SU-DHL-6 (cell line): ENCODE measurements around the gene TBL1X.

Experiments used
- EZH2phosphoT487 ChIP-seq: fragments of 200-600 bp; sonication (generic), shearing (Covaris generic); conservative IDR thresholded peaks from 2 replicates; pipeline ENCODE4 v1.6.1; 2018; ENCODE audit warnings: mild to moderate bottlenecking, antibody characterized with exemption, low read length, moderate library complexity, mixed read lengths
- TF ChIP-seq, protein P1 (sequence below): fragments of 200-600 bp; sonication (generic); IDR thresholded peaks from one replicate; pipeline ENCODE4 v1.5.1; 2017; ENCODE audit warnings: antibody characterized with exemption, mild to moderate bottlenecking, low read length, moderate library complexity; ENCODE audit not compliant: insufficient read depth, poor library complexity, severe bottlenecking

DNA sequence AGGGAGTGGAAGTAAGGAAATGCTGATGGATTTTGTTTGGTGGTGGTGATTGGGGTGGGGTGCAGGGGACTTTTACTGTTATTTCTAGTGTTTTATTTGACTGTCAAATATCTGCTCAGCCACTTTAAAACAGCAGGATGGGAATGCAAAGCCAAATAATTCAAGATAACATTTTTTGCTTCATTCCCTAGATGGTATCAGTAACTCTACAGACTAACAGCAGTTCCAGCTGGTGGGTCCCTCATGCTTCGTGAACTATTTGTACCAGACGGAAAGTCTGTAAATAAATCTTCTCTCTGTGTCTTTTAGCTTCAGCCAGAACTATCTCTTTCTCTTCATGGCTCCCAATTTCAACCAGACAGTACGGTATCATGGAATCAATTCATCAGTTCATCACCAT is 273.3 kb downstream of the TBL1X start:
- TF ChIP-seq, protein P1, sequence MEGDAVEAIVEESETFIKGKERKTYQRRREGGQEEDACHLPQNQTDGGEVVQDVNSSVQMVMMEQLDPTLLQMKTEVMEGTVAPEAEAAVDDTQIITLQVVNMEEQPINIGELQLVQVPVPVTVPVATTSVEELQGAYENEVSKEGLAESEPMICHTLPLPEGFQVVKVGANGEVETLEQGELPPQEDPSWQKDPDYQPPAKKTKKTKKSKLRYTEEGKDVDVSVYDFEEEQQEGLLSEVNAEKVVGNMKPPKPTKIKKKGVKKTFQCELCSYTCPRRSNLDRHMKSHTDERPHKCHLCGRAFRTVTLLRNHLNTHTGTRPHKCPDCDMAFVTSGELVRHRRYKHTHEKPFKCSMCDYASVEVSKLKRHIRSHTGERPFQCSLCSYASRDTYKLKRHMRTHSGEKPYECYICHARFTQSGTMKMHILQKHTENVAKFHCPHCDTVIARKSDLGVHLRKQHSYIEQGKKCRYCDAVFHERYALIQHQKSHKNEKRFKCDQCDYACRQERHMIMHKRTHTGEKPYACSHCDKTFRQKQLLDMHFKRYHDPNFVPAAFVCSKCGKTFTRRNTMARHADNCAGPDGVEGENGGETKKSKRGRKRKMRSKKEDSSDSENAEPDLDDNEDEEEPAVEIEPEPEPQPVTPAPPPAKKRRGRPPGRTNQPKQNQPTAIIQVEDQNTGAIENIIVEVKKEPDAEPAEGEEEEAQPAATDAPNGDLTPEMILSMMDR: no peak
- no peak for TF ChIP-seq EZH2phosphoT487
